ENCODE measurements around the gene URGCP. TPM values are rescaled to one million over a fixed set of nuclear protein-coding genes. Genes with fewer than 3 reads are reported as not detected.

The URGCP gene
- 16.7 and 22.1 TPM in 2 replicates for total RNA-seq

GRCh38 chr7:43906331-43907010, at the start of gene URGCP:
URGCP (minus strand) TSS chr7:43906596; CDS start chr7:43906575, 21 bp downstream.

GRCh38 chr7:43925984-43926797, 19.8 kb upstream of the URGCP start, which contains the start of gene UBE2D4:
UBE2D4 (plus strand) TSS chr7:43926436; CDS start chr7:43926533, 97 bp downstream.

GRCh38 chr7:43869006-43869866, 37.2 kb downstream of the URGCP start, which contains the start of gene MRPS24:
MRPS24 (minus strand) TSS chr7:43869517; CDS start chr7:43869495, 22 bp downstream.

Other genes with a start within 250 kb of the URGCP start
- 49.3 and 65.3 TPM in 2 replicates for gene COA1, start 177.1 kb downstream of the URGCP start, total RNA-seq
- 62.6 and 76.1 TPM in 2 replicates for gene BLVRA, start 147.9 kb downstream of the URGCP start, total RNA-seq
- gene MRPS24, start 37.1 kb downstream of the URGCP start, total RNA-seq, result 156 and 209 TPM in 2 replicates
- 2.0 and 6.0 TPM in 2 replicates for gene UBE2D4, start 19.8 kb upstream of the URGCP start, total RNA-seq
- not detected in 2 replicates for gene SPDYE1, start 91.3 kb upstream of the URGCP start, total RNA-seq
- 152 and 186 TPM in 2 replicates for gene DBNL, start 138.1 kb upstream of the URGCP start, total RNA-seq
- not detected in 2 replicates for gene PGAM2, start 159.0 kb upstream of the URGCP start, total RNA-seq
- gene POLM, start 175.9 kb upstream of the URGCP start, total RNA-seq, result 13.5 and 21.2 TPM in 2 replicates
- gene AEBP1, start 197.7 kb upstream of the URGCP start, total RNA-seq, result 1.6 and 3.1 TPM in 2 replicates
- 135 and 144 TPM in 2 replicates for gene POLD2, start 217.0 kb upstream of the URGCP start, total RNA-seq
- gene MYL7, start 234.7 kb upstream of the URGCP start, total RNA-seq, result 0.51 TPM in 1 of 2 replicates, not detected in the other

All from airway epithelial cell (primary cell).